DMS 273 treated with DMSO at 0.1 percent for 48 hours (cell line): Measurements from ENCODE around the gene NDFIP1.
A peak's percentile ranks its signal among the peaks of the same experiment; 100 is the strongest.
"Not testable (repeated sequence)": the region's sequence is repeated elsewhere in the genome, so short reads cannot be mapped to it uniquely, and the experiment has no call there.

Source experiments
- DNase-seq: peaks from one replicate; lab custom pipeline; 2025; lab: John Stamatoyannopoulos, UW

NDFIP1 gene, protein sequence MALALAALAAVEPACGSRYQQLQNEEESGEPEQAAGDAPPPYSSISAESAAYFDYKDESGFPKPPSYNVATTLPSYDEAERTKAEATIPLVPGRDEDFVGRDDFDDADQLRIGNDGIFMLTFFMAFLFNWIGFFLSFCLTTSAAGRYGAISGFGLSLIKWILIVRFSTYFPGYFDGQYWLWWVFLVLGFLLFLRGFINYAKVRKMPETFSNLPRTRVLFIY

GRCh38 chr5:142108432-142109330, at the start of gene NDFIP1:
NDFIP1 (plus strand) TSS chr5:142108779; CDS start chr5:142108975, 196 bp downstream.
- peak; percentile 21 for DNase-seq

DNA sequence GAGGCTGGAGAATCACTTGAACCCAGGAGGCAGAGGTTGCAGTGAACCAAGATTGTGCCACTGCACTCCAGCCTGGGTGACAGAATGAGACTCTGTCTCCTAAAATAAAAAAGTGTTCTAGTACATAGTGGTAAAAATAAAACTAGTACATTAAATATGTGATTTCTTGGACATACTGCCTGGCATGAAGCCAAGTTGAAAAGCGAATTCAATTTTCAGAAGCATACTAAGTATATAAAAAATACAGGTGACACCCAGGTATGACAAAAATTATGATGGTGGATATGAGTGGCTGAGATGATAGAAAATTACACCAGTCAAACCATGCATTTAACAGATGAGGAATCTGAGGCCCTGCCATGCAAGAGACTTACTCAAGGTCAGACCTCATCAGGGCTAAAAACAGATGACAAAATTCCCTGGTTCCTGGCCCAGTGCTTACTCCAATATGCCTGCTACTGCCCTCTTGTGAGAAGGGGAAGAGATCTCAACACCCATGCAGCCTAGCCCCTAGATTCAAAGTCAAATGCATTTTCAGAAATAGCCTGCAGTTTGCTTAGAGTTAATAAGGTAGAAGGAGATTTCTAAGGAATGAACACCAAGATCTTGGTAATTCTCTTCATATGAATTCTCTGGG, 49.2 kb upstream of the NDFIP1 start:
- peak; percentile 22 for DNase-seq

- no peak for DNase-seq
These were observed 45.2 kb upstream of the NDFIP1 start for GRCh38 chr5:142063376-142063775.

- DNase-seq: peak; percentile 74
These were observed 44.7 kb upstream of the NDFIP1 start for GRCh38 chr5:142063878-142064331.

DNA sequence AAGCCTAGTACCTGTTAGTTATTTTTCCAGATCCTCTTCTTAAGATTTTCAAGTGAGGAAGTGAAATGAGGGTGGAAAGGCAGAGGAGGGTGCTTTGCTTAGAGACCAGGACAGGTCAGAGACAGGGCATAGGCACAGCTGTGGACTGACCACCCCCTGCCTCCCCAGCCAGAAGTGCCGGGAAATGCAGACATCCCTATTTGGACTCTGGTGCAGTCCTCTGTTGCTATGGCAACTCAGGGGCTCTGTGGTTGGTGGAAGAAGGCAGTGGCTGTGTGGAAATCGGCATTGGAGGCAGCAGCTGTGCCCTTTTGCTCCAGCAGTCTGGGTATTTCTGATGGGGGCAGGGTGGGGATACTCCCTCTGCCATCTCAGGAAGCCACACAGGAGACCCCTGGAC, 43.3 kb upstream of the NDFIP1 start:
- DNase-seq: peak; percentile 77

DNA sequence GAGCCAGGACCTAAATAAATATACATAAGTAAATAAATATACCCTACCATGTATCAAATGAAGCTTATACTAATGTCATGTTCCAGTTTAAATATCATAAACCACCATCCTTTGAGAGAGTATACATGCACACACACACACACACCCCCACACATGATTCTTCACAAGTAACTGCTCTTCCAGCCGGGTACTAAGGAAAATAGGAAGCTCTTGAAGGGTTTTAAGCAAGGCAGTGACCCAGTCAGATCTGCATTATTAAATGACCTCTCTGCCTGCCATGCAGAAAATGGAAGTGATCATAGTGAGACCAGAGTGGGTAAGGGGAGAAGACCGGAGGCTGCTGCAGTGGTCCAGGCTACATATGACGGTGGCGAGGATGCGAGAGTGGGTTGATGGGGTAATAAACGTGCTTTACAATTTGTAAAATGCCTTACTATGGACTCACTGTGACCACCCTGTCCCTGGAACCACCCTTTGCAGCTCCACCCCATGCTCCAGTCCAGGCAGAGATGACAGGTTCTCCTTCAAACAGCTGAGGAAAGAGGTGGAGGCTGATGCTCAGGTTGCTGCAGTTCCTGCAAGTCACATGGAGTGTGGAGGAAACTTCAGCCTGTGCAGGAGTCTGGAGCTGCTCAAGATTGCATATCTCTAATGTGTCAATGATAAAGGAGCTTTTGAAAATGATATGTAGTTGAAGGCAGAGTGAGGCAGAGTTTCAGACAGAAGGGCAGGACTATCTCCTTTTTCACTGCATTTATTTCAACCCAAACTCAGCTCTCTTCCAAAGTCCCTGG, 38.8 kb upstream of the NDFIP1 start:
- no peak for DNase-seq

- DNase-seq: no peak
These were observed 37.8 kb upstream of the NDFIP1 start for GRCh38 chr5:142070734-142071133.

- no peak for DNase-seq
These were observed 36.1 kb upstream of the NDFIP1 start for GRCh38 chr5:142072488-142072887.

- no peak for DNase-seq
These were observed 35.1 kb upstream of the NDFIP1 start for GRCh38 chr5:142073362-142073988.

DNA sequence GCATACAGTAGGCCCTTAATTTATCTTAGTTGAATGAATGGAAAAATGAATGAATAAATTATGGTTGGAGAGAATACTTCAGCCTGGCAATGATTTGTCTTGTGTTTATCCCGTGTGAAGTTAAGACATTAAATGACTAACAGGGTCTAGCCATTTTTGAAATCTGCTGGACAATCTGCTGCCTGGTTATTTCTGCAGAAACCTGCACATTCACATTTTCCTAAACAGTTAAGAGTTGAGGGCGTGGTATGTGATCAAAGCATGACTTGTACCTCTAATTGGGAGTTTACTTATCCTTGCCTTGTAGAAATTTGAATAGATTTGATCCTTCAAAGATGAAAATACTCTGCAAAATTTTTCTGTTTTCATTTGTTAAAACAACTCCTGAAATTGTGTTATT, 34.6 kb upstream of the NDFIP1 start:
- DNase-seq: no peak

GRCh38 chr5:142078221-142078620, 30.4 kb upstream of the NDFIP1 start:
- peak; percentile 76 for DNase-seq

- DNase-seq: no peak
These were observed 29.9 kb upstream of the NDFIP1 start for GRCh38 chr5:142078706-142079105.

DNA sequence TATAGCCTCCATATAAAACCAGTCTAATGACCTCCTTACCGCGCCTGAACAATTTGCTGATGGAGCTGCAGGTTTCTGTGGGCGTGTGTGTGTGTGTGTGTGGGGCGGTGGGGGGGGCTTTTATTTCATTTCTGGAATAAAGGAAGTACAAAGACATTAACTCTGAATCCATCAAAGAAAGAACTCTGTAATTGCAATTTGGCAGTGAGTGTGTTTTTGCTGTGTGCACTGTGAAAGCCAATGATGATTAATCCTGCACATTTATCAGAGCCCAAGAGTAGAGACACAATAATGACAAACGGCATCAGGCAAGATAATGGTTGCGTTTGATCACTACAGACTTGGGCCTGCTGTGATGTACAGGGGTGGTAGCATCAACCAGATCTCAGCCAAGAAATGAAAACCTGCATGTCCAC, 29.3 kb upstream of the NDFIP1 start:
- no peak for DNase-seq

DNA sequence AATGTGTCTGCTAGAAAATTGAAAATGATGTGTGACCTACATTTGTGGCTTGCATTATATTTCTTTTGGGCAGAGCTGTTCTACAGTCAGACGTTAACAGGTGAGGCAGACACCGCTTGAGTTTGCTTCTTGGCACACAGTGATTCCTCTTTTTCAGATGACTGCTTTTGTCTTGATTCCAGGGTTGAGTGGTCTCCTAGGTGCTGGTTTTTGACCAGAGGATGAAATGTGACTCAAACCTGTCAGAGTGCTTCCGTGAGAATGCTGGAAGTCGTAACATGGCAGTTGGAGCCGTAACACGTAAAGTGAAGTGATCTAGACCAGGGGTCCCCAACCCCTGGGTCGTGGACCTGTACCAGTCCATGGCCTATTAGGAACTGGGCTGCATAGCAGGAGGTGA, 28.3 kb upstream of the NDFIP1 start:
- no peak for DNase-seq

GRCh38 chr5:142082182-142082781, 26.3 kb upstream of the NDFIP1 start:
- DNase-seq: no peak

DNA sequence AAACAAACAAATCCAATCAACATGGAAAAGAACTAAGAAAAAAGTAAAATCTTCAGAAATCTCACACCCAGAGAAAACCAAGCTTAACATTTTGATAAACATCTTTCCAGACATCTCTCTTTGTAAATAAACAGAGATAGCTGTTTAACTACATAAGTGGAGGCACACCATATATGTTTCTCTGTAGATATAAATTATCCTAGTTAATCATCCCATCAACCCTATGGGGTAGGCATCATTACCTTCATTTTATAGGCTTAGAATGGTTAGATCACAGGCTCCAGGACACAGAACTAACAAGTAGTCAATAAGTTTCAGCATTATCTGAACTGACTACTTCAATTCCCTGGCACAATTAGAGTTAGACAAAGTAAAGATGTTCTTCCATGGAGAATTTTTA, 22.4 kb upstream of the NDFIP1 start:
- DNase-seq: no peak

GRCh38 chr5:142086679-142087078, 21.9 kb upstream of the NDFIP1 start:
- no peak for DNase-seq

DNA sequence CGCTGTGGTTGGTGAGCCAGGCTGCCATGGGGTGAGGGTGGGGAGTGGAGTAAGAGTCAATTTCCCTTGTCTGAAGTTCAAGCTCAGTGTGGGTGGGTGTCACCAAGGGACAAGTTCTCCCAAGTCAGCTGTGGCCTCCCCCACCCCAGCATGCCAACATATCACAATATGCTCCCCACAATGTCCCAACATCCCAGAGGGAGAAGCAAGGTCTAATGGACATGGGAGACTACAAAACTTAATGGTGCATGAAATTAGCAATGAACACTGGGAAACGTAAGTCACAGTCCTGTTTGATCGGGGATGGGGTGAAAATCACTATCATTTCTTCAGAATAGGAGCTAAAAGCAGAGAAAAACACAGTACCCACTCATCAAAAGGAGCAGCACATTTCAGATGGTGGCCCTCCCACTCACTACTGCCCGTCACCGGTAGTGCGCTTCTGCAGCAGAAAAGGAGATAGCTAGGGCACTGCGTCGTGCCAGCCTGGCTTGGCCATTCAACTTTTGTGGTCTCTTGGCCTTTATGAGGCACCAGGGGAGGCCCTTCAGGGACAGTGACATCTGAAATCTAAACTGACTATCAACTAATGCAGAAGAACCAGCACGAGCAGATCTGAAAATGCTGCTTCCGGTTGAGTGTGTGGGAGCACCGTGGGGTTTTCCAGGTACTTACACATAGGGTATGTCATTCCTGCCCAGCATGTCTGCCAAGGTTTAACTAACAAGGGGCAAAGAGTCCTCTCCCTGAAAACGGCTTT, 20.5 kb upstream of the NDFIP1 start:
- DNase-seq: no peak

GRCh38 chr5:142088855-142089479, 19.6 kb upstream of the NDFIP1 start:
- not testable (repeated sequence) for DNase-seq

GRCh38 chr5:142091012-142091411, 17.6 kb upstream of the NDFIP1 start:
- no peak for DNase-seq
